Activated CD8-positive, alpha-beta memory T cell treated with anti-CD3 and anti-CD28 coated beads for 36 hours (primary cell): ENCODE results near the gene MRGPRF. TPM values are rescaled to one million over a fixed set of nuclear protein-coding genes. Genes with fewer than 3 reads are reported as not detected.
"Not testable (repeated sequence)": the region's sequence is repeated elsewhere in the genome, so short reads cannot be mapped to it uniquely, and the experiment has no call there.

Experiments used
- CTCF ChIA-PET: fragments of 350-600 bp; sonication (Branson Sonifier 250); formaldehyde crosslinking; loops from one replicate; lab custom pipeline; 2021; ENCODE audit warnings: antibody characterized with exemption; lab: Charles Lee
- POLR2A ChIA-PET: fragments of 350-600 bp; sonication (Branson Sonifier 250); formaldehyde crosslinking; loops from one replicate; lab custom pipeline; 2021; ENCODE audit warnings: antibody characterized with exemption; lab: Charles Lee
- total RNA-seq, 2 experiments: library from RNA; stranded (reverse); gene quantifications; one replicate each; pipeline ENCODE4 v1.2.3, GENCODE V29; 2021

The MRGPRF gene
- total RNA-seq, 2 experiments from 2014 or later: not detected

GRCh38 chr11:68974421-68975194 lies 38.4 kb downstream of the MRGPRF start:
- ChIA-PET CTCF (no interaction called here), POLR2A (no interaction called here)

DNA sequence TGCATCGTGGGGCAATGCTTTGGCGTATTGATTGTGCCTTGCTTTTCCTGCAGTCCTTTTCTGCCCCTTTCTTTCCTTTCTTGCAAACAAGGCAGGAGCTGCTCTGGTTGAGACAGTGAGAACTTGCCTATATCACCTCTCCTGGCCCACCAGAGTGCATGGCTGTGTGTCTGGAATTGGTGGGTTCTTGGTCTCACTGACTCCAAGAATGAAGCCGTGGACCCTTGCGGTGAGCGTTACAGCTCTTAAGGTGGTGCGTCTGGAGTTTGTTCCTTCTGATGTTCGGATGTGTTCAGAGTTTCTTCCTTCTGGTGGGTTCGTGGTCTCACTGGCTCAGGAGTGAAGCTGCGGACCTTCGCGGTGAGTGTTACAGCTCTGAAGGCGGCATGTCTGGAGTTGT lies 39.3 kb downstream of the MRGPRF start:
- CTCF ChIA-PET, POLR2A ChIA-PET: not testable (repeated sequence)

- ChIA-PET CTCF (no interaction called here), POLR2A (no interaction called here)
These were observed 39.8 kb downstream of the MRGPRF start for GRCh38 chr11:68973219-68973618.

GRCh38 chr11:68970921-68971636 lies 42.0 kb downstream of the MRGPRF start:
- CTCF ChIA-PET: interaction anchor here (0.5 kb wide), 1 partner anchor 81 kb away, joined by 4 read pairs; no protein-coding TSS in a partner anchor
- POLR2A ChIA-PET: no interaction called here

- ChIA-PET POLR2A (no interaction called here), CTCF (no interaction called here)
These were observed 43.7 kb downstream of the MRGPRF start for GRCh38 chr11:68969386-68969785.

- ChIA-PET CTCF (no interaction called here), POLR2A (no interaction called here)
These were observed 44.5 kb downstream of the MRGPRF start for GRCh38 chr11:68968306-68969250.

- CTCF ChIA-PET: no interaction called here
These were observed 45.9 kb downstream of the MRGPRF start for GRCh38 chr11:68966894-68967780.

GRCh38 chr11:68965901-68966853 lies 46.9 kb downstream of the MRGPRF start:
- ChIA-PET POLR2A (no interaction called here), CTCF (no interaction called here)

More at GRCh38 chr11:68966894-68967780, 45.9 kb downstream of the MRGPRF start:
- POLR2A ChIA-PET: no interaction called here

GRCh38 chr11:68963779-68964178 lies 49.3 kb downstream of the MRGPRF start:
- ChIA-PET POLR2A (no interaction called here), CTCF (no interaction called here)

DNA sequence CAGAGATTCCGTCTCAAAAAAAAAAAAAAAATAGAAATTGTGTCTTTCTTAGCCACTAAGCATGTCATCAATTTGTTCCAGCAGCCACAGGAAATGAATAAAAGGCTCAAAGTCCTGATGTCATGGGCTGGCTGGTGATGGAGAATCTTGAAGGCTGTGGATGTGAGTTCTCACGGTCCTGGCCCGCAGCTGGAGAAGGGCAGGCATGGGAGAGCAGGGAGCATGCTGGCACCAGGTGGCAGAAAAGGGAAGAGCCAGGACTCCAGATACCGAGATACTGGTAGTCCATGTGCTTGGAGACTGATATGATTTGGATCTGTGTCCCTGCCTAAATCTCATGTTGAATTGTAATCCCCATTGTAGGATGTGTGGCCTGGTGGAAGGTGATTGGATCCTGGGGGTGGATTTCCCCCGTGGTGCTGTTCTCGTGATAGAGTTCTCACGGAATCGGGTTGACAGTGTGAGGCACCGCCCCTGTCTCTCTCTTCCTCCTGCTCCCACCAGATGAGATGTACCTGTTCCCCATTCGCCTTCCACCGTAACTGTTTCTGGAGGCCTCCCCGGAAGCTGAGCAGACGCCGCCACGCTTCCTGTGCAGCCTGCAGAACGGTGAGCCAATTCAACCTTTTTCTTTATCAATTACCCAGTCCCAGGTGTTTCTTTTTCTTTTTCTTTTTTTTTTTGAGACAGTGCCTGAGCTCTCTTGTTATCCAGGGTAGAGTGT lies 50.4 kb downstream of the MRGPRF start:
- CTCF ChIA-PET: interaction anchor here (0.7 kb wide), 1 partner anchor 117 kb away, joined by 3 read pairs; no protein-coding TSS in a partner anchor
- POLR2A ChIA-PET: interaction anchor here (0.5 kb wide), 1 partner anchor 680 kb away, joined by 3 read pairs; no protein-coding TSS in a partner anchor

DNA sequence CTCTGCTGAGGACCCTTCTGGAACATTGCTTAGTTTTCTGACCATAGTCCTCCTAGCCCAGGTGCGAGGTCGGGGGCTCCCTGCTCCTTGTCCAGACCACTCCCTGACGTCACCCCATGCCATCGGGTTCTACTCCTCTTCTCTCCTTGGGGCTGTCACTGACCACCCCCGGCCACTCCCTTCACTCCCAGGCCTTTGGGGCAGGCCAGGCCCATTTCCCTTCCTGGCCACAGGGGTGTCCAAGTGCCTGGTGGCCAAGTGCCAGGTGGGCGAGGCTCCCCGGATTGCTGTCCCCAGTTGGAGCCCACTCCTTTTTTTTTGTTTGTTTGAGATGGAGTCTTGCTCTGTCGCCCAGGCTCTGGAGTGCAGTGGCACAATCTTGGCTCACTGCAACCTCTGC lies 51.8 kb downstream of the MRGPRF start:
- CTCF ChIA-PET: no interaction called here
- POLR2A ChIA-PET: no interaction called here

DNA sequence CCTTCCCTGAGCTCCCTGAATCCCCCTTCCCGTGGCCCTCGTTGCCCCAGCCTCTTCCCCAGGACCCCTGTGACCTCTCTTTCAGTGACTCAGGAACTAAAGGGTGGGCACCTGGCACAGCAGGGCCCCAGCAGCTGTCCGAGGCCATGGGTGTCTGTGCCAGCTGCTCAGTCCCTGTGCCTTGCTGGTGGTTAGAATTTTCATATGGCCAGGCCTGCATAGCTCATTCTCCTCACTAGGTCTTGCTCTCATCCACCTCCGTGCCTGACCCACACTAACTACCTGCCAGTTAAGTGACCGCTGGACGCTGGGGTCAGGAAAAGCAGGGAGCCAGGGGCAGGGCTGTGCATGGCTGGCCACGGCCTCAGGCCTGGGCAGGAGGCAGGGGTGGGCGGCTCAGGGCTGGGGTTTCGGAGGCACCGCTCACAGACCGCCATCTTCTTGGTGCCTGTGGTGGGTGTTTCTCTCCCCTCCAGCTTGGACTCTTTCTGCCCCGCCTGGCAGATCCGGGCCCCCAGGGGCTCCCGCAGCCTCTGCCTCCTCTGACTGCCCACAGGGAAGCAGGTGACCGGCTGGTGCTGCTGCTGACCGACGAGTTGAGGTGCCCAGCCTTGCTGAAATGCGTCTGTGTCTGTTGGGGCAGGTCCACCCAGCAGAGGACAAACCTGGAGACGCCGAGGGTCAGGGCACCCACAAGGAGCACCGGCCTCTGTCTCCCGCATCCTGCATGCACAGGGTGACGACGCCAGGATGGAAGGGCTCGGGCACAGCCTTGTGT lies 52.6 kb downstream of the MRGPRF start:
- CTCF ChIA-PET: no interaction called here
- POLR2A ChIA-PET: no interaction called here

GRCh38 chr11:68959465-68960293 lies 53.4 kb downstream of the MRGPRF start:
- POLR2A ChIA-PET: no interaction called here

DNA sequence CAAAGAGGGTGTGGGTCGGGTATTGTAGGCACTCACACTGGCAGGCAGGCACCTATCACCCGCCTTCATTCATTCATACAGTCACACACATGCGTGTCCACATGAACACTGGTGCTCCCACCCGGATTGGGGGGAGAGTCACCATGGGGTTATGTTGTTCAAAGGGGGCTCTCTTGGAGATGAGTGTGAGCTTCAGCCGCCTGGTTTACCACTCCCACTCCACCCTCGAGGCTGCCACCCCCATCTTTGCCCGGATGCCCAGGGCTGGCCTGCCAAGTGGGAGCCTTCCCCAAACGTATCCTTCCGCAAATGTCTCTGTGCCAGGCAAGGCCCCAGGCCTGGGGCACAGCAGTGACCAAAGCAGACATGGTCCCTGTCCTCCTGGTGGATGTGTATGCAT lies 54.8 kb downstream of the MRGPRF start:
- CTCF ChIA-PET: no interaction called here
- POLR2A ChIA-PET: no interaction called here

More at GRCh38 chr11:68959465-68960293, 53.4 kb downstream of the MRGPRF start:
- CTCF ChIA-PET: no interaction called here

GRCh38 chr11:68956547-68957254 lies 56.3 kb downstream of the MRGPRF start:
- POLR2A ChIA-PET: no interaction called here
- CTCF ChIA-PET: no interaction called here
